Measurements from ENCODE around the gene HDLBP.

DNA sequence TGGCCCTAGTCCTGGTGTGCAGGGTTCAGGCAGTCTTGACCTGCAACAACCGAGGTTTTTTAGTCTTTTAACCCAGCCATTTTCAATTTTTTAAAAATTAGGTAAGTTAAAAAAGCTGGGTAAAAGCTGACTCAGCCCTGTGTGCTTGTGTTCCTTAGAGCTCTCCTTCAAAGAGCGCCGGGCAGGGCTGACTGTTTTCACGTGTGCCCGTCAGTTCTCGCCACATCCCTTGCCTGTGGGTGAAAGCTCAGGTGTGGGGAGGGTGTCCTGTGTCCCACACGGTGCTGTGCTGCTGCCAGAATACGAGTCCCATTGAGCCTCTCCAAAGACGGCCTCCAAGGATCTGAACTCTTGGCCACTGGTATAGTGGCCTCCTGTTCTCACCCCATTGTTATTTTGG, 132.3 kb downstream of the HDLBP start:
- no peak for TF ChIP-seq EZH2 (IDR thresholded peaks at IDR 0.05; ENCODE audit: borderline replicate concordance, low read depth, low read length, poor library complexity, severe bottlenecking)
- TF ChIP-seq, protein P1, sequence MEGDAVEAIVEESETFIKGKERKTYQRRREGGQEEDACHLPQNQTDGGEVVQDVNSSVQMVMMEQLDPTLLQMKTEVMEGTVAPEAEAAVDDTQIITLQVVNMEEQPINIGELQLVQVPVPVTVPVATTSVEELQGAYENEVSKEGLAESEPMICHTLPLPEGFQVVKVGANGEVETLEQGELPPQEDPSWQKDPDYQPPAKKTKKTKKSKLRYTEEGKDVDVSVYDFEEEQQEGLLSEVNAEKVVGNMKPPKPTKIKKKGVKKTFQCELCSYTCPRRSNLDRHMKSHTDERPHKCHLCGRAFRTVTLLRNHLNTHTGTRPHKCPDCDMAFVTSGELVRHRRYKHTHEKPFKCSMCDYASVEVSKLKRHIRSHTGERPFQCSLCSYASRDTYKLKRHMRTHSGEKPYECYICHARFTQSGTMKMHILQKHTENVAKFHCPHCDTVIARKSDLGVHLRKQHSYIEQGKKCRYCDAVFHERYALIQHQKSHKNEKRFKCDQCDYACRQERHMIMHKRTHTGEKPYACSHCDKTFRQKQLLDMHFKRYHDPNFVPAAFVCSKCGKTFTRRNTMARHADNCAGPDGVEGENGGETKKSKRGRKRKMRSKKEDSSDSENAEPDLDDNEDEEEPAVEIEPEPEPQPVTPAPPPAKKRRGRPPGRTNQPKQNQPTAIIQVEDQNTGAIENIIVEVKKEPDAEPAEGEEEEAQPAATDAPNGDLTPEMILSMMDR (conservative IDR thresholded peaks at IDR 0.05; ENCODE audit: low read depth, low read length): no peak
